Skin epidermis (tissue), 12 donors: Measurements from ENCODE around the gene SPTBN4.

Experiments
- H3K27ac ChIP-seq, 21 experiments: fragments of 200-600 bp; sonication (generic) in 11 of 21; one replicate each; pipeline ENCODE4 v1.5.0; 2020; ENCODE audit warnings: mild to moderate bottlenecking in 3 of 21, inconsistent platforms in 2 of 21, moderate library complexity in 2 of 21
- H3K4me3 ChIP-seq, 7 experiments: fragments of 200-600 bp; sonication (generic) in 2 of 7; one replicate each; pipeline ENCODE4 v1.5.0; 2020; ENCODE audit warnings: inconsistent platforms in 2 of 7, mild to moderate bottlenecking in 2 of 7, moderate library complexity in 1 of 7

Gene SPTBN4

DNA sequence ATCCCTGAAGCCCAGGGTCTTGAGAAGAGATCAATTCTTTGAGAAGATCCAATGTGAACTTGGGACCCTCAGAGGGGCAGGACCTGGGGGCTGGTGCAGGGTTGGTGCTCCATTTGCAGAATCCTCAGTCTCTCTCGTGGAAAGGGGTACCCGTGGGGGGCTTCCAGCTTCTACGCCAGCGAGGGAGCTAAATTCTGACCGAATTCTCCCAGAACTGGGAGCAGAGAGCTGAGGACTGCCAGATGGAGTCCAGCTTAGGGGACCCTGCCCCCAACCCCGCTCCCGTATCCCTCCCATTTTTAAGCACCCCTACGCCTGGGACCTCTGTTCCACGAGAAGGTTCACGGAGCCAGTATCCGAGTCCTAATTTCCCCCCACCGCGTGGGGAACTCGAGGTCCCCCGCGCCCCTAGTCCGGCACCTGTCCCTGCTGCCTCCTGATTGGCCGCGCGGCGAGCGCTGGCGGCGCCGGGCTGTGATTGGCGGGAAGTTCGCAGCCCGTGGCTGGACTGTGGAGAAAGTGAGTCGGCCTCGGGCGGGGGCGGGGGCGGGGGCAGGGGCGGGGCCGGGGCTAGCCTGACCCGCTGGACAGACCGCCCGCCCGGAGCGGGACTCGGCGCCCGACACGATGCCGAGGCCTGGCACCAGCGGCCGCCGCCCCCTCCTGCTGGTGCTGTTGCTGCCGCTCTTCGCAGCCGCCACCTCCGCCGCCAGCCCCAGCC is 130.0 kb downstream of the SPTBN4 start:
- no peak overlapping the region for H3K4me3 ChIP-seq
- H3K27ac ChIP-seq = no peak overlapping the region

DNA sequence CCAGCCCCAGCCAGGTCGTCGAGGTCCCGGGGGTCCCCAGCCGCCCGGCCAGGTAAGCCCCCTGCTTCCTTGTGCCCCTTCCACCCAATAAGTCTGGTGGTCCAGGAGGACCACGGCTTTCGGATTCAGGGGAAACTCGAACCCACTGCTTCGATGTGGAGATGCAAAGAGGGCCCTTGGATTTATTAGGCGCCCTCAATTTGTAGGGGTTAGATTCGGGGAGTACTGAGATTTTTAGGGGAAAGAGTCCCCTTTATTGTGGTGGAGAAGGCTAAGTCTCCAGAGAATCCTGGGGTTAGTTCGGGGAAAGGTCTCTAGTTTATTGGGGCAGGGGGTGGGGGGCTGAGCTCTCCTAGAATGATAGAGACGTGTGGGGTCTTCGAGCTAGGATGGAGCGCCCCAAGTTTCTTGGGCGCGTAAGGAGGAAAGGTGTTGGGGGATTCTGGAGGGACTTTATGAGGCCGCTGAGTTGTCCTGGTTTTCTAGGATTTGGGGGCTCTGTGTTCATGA is 130.6 kb downstream of the SPTBN4 start:
- Histone ChIP-seq H3K4me3 (no peak overlapping the region), H3K27ac (no peak overlapping the region)

DNA sequence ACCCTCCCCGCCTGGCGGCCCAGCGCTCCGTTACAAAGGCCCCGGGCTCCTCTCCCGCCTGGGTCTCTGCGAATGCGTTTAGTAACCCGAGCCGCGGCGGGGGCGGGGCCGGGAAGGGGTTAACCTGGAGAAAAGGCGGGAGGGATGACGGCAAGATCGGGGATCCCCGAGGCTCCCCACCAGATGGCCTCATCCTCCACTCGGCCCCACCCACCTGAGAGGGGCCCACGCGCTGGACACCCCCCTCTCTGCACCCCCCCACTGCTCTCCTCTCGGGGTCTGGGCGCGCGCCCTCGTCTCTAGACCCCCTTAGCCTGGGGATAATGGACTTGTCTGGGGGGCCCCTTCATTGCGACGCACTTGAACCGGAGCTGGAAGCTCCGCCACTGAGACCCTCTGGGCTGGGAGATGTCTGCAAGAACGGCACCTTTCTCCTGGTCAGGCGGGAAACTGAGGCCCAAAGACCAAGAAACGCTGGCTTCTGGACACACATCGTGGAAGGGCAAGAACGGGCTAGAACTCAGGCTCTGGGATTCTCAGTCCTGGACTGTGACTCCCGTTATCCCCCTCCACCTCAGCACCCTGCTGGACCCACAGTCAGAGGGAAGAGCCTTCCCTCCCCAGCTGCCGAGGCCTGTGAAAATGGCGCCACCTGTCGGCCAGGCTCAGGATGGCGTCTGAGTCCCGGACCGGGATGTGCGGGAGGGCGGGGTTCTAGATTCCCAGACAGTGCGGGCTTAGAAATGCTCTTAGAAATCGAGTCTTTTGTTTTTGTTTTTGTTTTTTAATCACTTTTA is 131.5 kb downstream of the SPTBN4 start:
- Histone ChIP-seq H3K4me3 (no peak overlapping the region), H3K27ac (no peak overlapping the region)

DNA sequence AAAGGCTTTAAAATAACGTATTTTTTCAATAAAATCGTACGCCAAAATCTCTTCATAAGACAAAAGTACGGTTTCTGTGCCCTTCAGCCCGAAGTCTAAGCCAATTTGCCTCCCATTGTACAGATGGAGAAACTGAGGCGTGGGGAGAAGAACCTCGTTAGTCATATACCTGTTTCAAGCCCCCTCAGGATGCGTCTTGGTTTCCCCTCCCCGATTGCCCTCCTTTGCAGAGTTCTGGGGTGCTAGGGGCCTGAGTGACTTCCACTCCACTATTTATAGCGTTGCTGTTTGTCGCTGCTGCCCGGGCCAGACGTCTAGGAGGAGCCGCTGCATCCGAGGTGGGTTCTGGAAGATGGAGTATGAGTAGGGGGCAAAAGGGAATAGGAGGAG is 132.1 kb downstream of the SPTBN4 start:
- H3K4me3 ChIP-seq = no peak overlapping the region
- peak overlapping the region in 1 of 21 experiments; percentile 68 for H3K27ac ChIP-seq

DNA sequence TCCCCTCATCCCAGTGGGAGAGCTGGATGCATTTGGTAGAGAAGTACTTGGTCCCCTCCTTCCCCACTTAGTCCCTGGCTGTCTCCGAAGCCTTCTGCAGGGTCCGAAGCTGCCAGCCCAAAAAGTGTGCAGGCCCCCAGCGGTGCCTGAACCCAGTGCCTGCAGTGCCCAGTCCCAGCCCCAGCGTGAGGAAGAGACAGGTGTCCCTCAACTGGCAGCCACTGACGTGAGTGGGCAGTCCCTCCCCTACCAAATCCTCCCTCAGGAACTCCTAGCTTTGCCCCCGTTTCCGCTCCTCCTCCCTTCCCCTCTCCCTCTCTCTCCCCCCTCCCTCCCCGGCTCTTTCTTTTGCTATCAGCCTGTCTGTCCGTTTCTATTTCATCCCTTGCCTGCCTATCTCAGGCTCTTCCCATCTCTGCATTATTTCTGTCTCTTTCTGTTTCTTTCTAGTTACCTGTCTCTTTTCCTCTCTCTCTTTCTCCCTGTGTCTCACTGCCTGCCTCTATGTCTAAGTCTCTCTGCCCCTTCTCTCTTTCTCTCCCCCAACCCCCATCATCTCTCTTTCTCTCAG is 132.6 kb downstream of the SPTBN4 start:
- Histone ChIP-seq H3K4me3 (no peak overlapping the region), H3K27ac (peak overlapping the region in 5 of 21 experiments; percentile 18 to 79 (median 66))

DNA sequence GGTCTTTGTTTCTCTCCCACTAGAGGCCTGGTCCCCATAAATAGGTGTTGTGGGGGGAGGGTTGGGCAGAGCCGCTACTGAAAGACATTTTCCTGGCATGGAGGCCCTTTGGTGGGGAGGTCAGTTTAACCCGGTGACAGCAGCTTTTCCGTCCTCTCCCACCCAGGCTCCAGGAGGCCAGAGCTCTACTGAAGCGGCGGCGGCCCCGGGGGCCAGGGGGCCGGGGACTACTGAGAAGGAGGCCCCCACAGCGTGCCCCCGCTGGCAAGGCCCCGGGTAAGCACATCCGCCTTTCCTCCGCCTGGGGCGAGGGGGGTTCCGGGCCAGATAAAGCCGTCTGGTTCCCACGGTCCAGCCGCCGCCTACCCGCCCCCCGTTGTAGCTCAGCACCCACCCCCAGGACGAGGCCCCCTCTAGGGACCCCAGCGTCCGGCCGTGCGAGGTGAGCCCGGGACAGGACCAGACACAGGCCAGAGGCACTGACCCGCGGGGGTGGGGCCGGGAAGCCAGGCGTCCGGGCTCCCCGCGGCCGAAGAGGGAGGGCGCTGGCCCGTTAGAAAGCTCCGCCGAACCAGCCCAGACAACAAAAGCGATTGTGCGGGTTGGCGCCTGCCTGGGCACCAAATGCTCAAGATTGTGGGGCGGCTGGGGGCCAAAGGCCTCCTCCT is 133.2 kb downstream of the SPTBN4 start:
- H3K27ac ChIP-seq = peak overlapping the region in 8 of 21 experiments; percentile 11 to 79 (median 60)
- no peak overlapping the region for H3K4me3 ChIP-seq

DNA sequence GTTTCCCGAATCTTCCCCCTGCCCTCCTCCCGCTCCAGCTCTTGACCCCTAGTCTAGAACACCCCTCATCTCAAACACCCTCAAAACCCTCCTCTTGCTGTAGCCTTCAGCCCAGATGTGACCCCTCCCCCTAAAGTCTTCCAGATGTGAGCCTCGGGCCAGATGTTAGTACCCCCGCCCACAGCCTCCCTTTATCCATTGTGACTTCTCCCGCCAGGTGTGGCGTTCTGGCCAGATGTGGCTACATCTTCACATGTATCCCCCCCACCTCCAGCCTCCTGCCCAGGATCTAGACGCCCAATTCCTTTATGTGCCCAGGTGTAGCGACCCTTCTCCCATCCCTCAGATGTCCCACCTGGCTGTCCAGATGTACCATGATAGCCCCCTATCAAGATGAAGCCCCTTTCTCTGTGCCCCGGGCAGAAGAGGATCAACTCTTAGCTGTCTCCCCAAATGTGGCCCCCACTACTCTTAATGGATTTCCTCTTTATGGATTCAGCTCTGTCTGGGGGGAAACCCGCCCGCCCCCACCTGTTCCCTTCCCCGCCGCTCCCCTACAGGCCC is 133.9 kb downstream of the SPTBN4 start:
- Histone ChIP-seq H3K27ac (peak overlapping the region in 7 of 21 experiments; percentile 11 to 79 (median 57)), H3K4me3 (peak overlapping the region in 4 of 7 experiments; percentile 33 to 53 (median 38))

DNA sequence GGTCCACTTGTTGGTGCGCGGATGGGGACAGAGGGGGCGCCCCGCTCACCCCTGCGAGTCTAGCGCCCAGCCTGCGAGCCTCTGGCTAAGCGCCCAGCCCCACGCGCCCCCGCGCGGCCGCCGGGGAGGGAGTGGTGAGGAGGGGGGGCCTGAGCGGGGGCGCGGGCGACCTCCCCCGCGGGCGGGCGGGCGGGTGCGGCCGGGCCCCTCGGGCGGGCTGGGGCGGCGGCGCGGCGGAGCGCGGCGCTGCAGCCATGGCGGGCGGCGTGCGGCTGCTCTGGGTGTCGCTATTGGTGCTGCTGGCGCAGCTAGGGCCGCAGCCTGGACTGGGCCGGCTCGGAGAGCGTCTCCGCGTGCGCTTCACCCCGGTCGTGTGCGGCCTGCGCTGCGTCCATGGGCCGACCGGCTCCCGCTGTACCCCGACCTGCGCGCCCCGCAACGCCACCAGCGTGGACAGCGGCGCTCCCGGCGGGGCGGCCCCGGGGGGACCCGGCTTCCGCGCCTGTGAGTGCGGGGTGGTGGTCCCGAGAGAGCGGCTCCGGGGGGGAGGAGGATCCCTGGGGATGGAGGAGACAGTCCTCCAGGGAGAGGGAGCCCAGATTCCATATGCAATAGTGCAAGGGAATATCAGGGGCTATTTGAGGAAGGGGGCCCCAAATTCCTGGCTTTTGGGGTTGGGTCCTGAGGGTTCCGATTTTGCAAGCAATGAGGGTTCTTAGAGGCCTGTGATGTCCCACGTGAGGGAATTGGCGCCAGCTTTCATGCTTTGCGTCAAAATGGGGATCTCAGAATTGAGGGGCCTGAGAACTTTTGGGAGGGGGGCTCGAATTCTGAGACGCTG is 134.6 kb downstream of the SPTBN4 start, which contains the start of gene LTBP4:
Gene LTBP4 (plus strand): TSS at position 236 of the 841 bp plus-strand sequence. CDS start 19 bp downstream, at position 255.
- peak within 1 kb of the TSS in 16 of 21 experiments; percentile 13 to 84 (median 71) for H3K27ac ChIP-seq

DNA sequence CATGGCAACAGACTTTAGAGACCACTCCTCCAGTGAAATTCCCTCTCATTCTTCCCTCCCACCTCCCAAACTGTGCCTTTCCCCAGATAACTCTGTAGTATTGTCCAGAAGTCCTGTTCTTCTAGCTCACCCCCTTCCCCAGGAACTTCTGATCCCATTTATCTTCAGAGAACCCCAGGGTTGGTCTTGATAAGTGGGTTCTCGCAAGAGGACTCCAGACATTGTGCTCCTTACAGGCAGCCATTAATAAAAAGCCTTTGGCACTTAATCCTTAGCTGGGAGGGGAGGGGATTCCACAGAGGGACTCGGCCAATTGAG is 136.2 kb downstream of the SPTBN4 start:
- peak overlapping the region in 4 of 7 experiments; percentile 29 to 41 (median 34) for H3K4me3 ChIP-seq
- H3K27ac ChIP-seq = peak overlapping the region in 19 of 21 experiments; percentile 29 to 84 (median 72)

More for the DNA sequence above, 134.6 kb downstream of the SPTBN4 start, which contains the start of gene LTBP4:
- peak within 1 kb of the TSS; percentile 30 to 53 (median 40) for H3K4me3 ChIP-seq

DNA sequence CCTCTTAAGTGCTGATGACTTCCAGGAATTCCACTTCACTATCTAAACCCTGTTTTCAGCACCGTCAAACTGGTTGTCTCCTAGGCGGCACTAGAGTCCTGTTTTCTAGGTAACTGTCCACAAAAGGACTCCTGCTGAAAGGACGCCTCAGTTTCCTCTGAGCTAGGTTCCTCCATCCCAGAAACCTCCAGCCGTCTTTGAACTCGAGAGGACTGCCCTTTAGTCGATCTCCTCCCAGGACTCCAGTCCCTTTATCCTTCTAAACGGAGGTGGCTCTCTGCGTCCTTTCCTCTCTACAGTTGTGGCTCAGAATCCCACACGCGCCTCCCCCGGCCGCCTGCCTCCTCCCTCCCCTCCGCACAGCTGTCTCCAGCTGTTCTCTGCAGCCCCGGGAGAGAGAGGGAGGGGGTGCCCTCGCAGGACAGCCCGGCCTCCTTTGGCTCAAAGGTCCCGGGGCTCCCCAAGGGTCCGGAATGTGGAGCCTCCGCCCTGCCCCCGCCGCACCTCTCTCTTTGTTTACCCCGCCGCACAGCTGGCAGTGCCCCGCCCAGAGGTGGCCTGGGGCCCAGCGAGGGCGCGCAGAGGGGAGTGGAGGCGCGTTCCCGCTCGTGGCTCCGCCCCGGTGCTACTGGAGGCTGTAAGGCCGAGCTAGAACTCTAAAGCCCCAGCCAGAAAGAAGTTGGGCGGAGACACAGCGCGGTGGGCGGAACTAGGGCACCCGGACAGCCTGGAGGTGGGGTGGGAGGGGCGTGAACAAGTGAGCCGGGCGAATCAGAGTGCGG is 136.8 kb downstream of the SPTBN4 start:
- H3K27ac ChIP-seq = peak overlapping the region in 20 of 21 experiments; percentile 29 to 84 (median 72)
- H3K4me3 ChIP-seq = peak overlapping the region; percentile 26 to 42 (median 36)

DNA sequence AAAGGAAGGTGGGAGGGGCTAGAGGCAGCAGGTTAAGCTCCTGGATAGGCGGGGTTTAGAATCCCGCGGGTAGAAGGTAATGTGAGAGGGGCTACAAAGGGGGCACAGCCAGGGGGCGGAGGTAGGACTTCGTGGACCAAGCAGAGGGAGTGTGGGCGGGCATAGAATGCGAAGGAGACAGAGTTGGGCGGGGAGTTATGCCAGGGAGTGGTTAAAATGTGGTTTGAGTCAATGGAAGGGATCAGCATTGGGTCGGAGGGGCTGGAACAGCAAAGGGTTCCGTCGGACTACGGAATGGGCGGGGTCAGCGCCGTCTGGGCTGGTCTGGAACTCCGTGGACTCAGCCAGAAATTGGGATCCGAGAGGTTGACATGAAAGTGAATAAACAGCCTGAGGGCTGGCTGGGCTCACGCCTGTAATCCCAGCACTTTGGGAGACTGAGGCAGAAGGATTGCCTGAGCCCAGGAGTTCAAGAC is 137.4 kb downstream of the SPTBN4 start:
- peak overlapping the region in 5 of 7 experiments; percentile 30 to 42 (median 38) for H3K4me3 ChIP-seq
- H3K27ac ChIP-seq = peak overlapping the region in 10 of 21 experiments; percentile 61 to 84 (median 82)

DNA sequence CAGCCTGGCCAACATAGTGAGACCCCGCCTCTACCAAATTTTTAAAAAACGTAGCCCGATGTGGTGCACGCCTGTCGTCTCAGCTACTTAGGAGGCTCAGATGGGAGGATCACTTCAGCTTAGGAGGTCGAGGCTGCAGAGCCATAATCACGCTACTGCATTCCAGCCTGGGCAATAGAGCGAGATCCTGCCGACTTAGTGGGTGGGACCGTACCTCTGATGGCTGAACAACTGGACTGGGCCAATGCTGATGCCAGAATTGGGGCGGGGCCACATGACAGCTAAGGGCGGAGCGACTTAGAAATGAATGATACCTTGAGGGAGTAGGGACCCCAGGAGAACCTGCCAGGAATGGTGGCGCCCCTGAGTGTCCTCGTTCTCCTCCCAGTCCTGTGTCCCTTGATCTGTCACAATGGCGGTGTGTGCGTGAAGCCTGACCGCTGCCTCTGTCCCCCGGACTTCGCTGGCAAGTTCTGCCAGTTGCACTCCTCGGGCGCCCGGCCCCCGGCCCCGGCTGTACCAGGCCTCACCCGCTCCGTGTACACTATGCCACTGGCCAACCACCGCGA is 137.9 kb downstream of the SPTBN4 start:
- peak overlapping the region in 20 of 21 experiments; percentile 13 to 91 (median 78) for H3K27ac ChIP-seq
- H3K4me3 ChIP-seq = peak overlapping the region; percentile 22 to 45 (median 42)

DNA sequence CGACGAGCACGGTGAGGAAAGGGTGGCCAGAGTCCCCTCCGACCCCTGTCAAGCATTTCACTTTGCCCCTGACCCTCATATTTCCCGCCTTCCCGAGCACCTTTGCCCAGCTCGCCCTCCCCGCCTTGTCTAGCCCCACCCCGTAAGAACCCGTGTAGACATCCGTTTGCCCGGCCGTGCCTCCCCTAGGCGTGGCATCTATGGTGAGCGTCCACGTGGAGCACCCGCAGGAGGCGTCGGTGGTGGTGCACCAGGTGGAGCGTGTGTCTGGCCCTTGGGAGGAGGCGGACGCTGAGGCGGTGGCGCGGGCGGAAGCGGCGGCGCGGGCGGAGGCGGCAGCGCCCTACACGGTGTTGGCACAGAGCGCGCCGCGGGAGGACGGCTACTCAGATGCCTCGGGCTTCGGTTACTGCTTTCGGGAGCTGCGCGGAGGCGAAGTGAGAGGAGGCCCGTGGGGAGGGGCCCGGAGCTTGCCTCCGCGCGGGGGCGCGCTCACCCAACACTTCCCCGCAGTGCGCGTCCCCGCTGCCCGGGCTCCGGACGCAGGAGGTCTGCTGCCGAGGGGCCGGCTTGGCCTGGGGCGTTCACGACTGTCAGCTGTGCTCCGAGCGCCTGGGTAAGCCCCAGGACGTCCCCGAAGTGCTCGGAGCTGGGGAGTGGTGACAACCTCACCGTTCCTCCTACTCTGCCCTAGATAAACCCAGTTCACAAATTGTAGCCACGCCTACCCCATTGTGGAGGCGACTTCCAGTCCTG is 138.6 kb downstream of the SPTBN4 start:
- H3K27ac ChIP-seq = peak overlapping the region; percentile 13 to 91 (median 78)

DNA sequence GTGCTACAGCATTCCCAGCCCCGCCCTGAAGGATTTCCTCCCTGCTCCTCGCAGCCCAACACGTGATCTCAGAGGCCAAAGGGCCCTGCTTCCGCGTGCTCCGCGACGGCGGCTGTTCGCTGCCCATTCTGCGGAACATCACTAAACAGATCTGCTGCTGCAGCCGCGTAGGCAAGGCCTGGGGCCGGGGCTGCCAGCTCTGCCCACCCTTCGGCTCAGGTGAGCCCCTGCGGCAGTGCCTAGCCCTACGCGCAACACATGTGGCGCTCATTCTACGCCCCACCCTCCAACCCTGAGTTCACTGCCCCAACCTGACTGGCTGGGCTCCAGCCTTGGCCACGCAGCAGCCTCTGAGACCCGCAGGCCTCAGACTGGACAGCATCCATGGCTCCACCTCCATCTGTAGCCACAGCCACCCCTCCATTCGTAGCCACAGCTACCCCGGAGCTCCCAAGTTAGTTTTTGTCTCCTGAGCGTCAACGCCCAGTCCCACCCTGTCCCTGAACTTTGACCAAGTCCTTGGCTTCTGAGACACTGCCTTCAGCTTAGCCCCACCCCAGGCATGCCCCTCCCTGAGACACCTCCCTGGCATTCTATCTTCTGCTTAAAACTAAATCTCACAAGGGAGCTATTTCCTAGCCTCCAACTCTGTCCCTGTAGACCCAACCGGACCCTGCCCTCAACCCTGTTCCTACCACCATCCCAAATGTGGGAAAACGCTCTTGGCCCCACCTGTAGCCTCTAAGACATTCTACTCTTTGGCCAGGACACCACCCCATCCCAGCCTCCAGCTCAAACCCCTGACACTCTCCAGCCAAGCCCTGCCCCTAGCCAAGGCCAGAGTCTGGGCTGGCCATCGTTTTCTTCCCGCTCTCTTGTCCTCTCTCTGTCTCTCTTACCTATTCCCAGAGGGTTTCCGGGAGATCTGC is 140.8 kb downstream of the SPTBN4 start:
- H3K27ac ChIP-seq = peak overlapping the region in 11 of 21 experiments; percentile 3 to 77 (median 31)
- no peak overlapping the region for H3K4me3 ChIP-seq

More for the DNA sequence above, 138.6 kb downstream of the SPTBN4 start:
- peak overlapping the region; percentile 22 to 45 (median 42) for H3K4me3 ChIP-seq

DNA sequence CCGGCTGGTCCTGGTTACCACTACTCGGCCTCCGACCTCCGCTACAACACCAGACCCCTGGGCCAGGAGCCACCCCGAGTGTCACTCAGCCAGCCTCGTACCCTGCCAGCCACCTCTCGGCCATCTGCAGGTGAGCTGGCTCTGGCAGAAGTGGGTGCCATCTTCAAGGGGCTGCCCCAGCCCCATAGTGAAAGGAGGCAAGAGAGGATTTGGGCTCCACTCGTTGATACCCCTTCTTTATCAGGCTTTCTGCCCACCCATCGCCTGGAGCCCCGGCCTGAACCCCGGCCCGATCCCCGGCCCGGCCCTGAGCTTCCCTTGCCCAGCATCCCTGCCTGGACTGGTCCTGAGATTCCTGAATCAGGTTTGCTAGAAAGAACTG is 141.4 kb downstream of the SPTBN4 start:
- Histone ChIP-seq H3K27ac (peak overlapping the region in 5 of 21 experiments; percentile 2 to 77 (median 19)), H3K4me3 (no peak overlapping the region)
